Glomerular visceral epithelial cell (primary cell): ENCODE results near the gene TTC23L.

ENCODE experiments used
- DNase-seq: peaks from one replicate; pipeline ENCODE4 v3.0.0-alpha.2; 2016; ENCODE audit errors: extremely low spot score

The TTC23L gene

GRCh38 chr5:34870382-34870781 lies 31.4 kb downstream of the TTC23L start:
- no peak for DNase-seq

- no peak for DNase-seq
Measured at GRCh38 chr5:34876275-34876674, 37.3 kb downstream of the TTC23L start.

- DNase-seq, result no peak
Measured at GRCh38 chr5:34881246-34881645, 42.3 kb downstream of the TTC23L start.

GRCh38 chr5:34886392-34887119 lies 47.6 kb downstream of the TTC23L start:
- peak; percentile 36 for DNase-seq

GRCh38 chr5:34889394-34889793 lies 50.4 kb downstream of the TTC23L start:
- DNase-seq, result no peak

DNA sequence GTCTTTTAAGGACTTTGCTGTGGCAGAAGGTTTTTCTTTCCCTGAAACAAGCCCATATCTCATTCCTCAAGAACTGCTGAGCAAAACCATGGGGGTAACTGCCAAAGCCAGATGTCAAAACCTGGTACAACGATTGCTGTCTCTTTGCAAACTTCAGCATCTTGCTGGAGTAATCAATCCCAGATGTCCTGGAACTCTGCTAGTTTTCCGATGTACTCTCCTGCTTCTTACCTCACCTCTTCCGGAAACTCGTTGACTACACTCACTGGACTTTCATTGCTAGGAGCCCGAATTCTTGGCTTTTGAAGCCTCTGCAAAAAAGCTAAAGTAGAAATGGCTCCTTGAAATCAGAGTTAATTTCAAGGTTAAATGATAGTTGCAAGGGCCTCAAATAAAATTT lies 53.0 kb downstream of the TTC23L start:
- DNase-seq, result no peak

DNA sequence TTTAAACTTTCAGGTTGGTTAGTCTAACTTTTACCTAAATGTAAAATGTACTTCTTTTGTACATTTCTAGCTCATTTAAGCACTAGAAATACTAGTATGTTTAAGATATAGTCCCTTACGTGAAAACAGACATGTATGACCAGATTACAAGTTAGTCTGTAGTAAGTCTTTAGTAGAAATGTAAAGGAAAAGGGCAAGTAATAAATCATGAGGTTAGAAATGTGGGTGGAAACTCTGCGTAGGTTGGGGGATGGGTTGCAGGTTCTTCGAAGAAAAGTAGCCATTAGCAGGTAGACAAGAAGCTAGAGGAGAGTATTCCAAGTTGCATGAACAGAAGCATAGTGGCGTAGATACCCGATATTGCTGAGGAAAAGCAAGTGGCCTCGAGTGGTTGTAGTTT lies 53.5 kb downstream of the TTC23L start:
- DNase-seq, result no peak

DNA sequence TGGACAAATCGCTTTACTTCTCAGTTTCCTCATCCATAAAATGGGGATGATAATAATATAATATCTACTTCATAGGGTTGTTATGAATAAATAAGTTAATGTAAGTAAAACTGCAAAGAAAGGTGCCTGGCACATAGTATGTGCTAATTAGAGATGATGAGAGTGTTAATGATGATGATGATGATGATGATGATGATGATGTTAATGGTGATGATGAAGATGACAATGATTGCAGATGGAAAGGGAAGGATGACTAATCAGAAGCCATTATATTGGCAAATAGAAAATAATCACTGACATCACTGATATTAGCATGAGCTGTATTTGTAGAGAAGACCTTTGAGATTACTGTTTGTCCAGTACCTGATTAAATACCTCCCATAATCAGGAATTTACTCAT lies 55.8 kb downstream of the TTC23L start:
- no peak for DNase-seq

DNA sequence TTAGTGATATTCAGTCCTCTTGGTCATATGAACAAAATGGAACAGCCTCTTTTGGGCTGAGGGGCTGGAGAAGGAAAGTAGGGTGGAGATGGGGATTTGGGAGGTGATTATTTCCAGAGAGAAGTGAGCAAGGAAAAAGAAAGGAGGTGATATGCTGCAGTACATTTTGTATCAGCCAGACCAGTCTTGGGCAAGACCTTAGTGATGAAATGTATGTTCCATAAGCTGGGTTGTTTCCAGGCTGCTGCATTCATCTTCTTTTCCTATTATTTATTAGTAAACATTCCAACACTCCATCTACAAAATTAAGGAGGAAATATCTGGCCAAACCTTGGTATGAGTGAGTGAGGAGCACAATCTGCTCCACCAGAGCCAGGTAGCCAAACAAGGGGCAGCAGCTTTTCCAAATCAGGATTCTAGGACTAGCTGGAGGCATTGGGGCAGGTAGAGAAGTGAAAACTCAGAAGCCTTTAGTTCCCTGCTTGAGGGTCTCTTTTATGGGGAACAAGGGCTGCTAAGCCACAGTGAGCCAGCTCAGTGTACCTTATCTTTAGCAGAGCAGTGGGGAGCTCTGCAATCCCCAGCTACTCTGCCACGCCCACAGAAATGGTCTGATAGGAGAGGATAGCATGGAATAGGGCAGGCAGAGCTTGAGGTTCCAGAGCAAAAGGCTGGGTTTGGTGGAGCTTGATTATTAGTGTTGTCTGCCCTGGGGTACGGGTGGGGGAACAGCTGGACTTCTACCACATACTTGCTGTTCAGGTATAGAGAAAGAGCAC lies 56.9 kb downstream of the TTC23L start:
- DNase-seq, result no peak

GRCh38 chr5:34897646-34898045 lies 58.7 kb downstream of the TTC23L start:
- no peak for DNase-seq

DNA sequence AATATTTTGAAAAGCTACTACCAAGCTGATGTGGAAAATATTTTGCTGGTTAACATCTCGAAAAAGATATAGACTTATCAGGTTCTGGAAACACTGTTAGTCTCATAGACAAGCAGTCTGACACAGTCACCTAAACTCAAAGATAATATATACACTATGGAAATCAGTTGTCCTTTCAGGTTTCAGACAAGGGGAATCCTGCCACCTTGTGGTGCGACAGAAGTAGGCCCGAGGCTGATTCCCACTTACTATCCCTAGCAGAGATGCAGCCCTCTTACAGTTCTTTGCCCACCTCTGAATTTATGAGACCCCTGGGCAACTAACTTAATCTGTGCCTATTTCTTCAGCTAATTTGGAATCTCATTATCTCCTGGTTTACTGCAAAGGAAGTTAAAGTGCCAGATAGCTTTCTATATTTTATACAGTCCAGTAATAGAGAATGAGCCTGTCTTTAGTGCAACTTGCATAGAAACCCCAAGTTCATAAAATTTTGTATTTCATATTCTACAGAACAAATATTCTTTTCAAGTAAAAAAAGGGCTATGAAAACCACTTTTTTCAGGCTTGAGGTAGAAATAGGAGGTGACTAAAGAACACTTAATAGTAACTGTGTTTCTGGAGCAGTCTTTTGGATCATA lies 59.4 kb downstream of the TTC23L start:
- DNase-seq, result peak; percentile 76

DNA sequence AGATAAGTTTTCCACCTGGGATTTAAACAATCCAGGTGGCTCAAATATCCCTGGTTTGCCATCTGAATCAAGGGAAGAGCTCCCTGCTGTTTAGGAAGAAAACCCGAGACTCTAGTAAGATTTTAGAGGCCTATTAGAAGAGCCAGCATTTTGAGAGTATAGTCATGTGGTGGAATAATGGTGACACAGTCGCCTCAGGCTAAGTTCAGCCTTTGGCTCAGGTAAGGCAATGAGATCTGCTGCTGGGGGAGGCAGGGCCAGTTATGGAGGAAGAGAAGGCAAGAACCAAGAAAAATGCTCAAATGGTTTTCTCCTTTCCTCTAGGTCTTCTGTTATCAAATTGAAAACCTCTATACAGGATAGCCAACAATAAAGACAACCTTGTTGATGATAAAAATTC lies 60.1 kb downstream of the TTC23L start:
- DNase-seq, result no peak

DNA sequence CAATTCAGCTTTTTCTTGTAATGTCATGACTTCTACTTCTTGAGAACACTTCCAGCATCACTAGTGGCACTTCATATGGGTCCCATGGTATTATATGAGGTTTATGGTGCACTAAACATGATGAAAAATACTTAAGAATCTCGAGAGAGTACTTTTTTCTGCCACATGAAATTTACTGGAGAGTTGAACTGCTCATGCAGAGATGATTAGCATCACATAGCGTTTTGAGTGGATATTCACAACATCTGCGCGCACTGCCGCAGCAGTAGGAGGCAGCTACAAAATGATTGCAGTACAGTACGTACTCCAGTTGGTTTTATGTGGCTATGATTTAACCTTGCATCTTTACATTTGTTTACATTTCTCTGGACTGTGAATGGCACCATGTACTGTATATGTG lies 61.7 kb downstream of the TTC23L start:
- no peak for DNase-seq

GRCh38 chr5:34903260-34903659 lies 64.3 kb downstream of the TTC23L start:
- DNase-seq, result no peak

DNA sequence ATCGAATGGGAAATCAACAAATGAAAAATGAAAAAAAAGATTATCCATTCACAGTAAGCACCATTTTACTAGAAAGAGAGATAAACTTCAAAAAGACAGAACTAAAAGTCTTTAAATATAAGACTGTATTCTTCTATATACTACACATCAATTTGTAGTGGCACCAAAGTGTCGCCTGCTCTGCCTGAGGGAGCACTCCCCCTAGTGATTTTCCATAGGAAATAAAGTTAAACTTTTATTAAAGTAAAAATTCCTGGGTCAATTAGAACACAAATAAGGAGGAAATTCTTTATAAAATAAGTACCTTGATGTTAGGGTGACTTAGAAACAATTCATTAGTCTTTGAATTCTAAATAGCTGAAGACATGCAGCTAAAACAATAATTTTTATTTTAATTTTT lies 66.6 kb downstream of the TTC23L start:
- no peak for DNase-seq

GRCh38 chr5:34913072-34913471 lies 74.1 kb downstream of the TTC23L start:
- DNase-seq, result no peak

DNA sequence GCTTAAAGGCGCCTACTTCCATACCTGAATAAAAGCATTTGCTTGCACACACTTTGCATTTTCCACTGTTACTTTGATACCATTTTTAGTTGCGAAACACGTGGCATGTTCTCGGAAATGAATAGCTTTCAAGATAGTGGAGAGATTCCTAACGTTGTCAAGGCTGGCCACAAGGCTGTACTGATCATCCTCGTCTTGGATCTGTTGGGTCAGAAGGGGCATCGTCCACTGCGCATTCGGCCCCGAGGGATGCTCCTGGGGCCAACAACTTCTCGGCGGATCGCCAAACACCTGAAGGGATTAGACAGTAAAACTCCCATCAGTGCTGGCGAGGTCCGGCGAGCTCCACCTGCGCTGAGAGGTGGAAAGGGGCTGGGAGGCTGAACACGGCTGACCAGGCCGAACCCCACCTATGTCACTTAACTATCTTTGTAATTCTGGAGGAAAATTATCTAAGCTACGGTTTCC lies 75.7 kb downstream of the TTC23L start:
- peak; percentile 41 for DNase-seq

DNA sequence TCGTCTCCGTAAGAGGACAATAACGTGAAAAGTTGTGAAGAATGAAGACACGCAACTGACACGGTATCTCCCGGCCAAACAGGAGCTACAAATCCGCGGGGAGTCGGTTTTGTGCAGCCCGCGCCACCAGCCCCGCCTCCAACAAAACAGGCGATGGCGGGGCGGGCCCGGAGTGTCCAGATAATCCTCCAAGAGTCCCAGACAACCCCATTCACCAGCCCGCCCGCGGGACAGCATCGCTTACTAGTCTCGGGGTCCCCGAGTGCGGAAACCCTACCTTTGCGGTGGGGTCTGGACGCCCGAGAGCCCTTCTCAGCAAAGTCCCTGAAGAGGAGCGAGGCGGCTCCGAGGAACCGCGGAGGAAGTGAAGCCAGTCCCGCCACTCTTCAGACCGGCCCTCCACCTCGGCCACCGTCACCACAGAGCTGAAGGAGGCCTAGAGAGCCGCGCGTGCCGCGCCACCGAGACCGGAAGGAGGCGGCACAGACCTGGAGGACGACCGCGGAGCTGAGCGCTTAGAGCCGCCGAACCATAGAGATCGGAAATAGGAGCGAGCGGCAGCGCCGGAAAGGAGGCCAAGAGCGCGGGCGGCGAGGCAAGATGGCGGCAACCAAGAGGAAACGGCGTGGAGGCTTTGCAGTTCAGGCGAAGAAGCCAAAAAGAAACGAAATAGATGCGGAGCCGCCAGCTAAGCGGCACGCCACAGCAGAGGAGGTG lies 76.3 kb downstream of the TTC23L start, which contains the start of the genes BRIX1 and RAD1:
Gene BRIX1 (plus strand): TSS at position 573 of the 717 bp plus-strand sequence. CDS start 28 bp downstream, at position 601.
Gene RAD1 (minus strand): TSS at position 366 of the 717 bp plus-strand sequence. CDS start 612 bp downstream, outside the sequence.
- peak; percentile 98 for DNase-seq

DNA sequence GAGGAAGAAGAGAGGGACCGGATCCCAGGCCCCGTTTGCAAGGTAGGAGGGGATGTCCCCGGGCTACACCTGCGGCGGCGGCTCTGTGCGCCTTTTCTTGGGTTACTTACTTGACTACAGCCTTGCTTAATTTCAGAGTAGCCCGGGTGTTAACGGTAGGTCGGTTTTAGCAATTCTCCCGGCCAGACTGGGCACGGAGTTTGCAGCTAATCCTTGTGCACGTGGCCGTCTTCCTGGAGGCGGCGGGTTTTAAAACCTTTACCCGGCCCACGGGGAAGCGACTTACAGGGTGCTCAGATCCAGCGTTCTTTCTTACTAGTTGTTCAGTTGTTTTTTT lies 76.9 kb downstream of the TTC23L start:
- no peak for DNase-seq

DNA sequence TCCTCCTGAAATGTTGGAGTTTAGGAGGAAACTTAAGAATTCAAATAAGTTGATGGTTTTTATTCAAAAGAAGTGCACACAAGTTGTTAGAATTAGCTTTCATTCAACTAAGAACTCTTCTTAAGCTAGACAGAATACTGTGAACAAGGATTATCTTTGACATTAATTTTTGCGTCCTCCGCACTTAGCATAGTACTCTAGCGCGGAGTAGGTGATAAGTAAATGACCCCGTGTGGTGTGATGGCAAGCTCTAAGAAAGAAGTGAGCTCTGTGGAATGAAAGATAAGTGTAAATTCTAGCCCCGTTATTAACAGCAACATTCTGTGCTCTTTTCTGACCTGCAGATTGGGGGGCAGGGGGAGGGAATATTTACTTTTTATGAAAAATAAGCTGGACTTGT lies 77.6 kb downstream of the TTC23L start:
- no peak for DNase-seq

- no peak for DNase-seq
Measured at GRCh38 chr5:34918025-34918424, 79.1 kb downstream of the TTC23L start.

DNA sequence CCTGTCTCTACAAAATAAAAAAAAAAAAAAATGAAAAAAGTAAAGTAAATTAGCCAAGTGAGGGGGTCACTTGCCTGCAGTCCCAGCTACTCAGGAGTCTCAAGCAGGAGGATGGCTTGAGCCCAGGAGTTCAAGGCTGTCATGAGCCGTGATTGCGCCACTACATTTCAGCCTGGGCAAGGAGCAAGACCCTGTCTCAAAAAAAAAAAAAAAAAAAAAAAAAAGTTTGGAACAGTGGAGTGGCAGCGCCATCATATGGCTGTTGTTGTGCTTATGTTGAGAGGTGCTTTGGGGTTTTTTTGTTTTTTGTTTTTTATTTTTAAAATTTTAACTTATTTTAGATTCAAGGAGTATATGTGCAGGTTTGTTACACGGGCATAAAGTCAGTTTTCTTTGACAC lies 80.1 kb downstream of the TTC23L start:
- no peak for DNase-seq
